ENCODE measurements around the gene PAQR6. TPM values are rescaled to one million over a fixed set of nuclear protein-coding genes. Genes with fewer than 3 reads are reported as not detected.

Gene PAQR6
- total RNA-seq, 6 experiments from 2014 or later = 0.45 to 0.65 (median 0.52) TPM

GRCh38 chr1:156284112-156284511, 36.3 kb upstream of the PAQR6 start, which contains the start of gene TMEM79:
Gene TMEM79, plus strand, starts transcription at chr1:156284325. Its CDS starts 902 bp downstream, at chr1:156285227.
- peaks cover 6% of the 10 kb centered on the region for H3K27me3 Mint-ChIP-seq (ENCODE audit: insufficient read depth)
- no peak for TF ChIP-seq CTCF (IDR thresholded peaks at IDR 0.05)
- no peaks in the 10 kb centered on the region for H3K9me3 Mint-ChIP-seq
- DNase-seq = no peak
- peak within 1 kb of the TSS; percentile 76 for H3K27ac Mint-ChIP-seq
- H3K4me1 Mint-ChIP-seq (ENCODE audit: low read depth) = peaks cover 40% of the 10 kb centered on the region
- no peaks in the 10 kb centered on the region for H3K36me3 Mint-ChIP-seq (ENCODE audit: low read depth)
- peak within 1 kb of the TSS; percentile 90 for H3K4me3 Mint-ChIP-seq

- Mint-ChIP-seq H3K9me3 (no peaks in the 10 kb centered on the region), H3K4me1 (ENCODE audit: low read depth) (peaks cover 40% of the 10 kb centered on the region), H3K4me3 (peak overlapping the region; percentile 90)
These were observed 35.7 kb upstream of the PAQR6 start for GRCh38 chr1:156283521-156283920.

GRCh38 chr1:156282479-156283222, 34.8 kb upstream of the PAQR6 start, which contains the start of gene SMG5:
Gene SMG5, minus strand, starts transcription at chr1:156282825. Its CDS starts 145 bp downstream, at chr1:156282680.
- peak; percentile 99 for DNase-seq
- TF ChIP-seq CTCF (IDR thresholded peaks at IDR 0.05) = no peak
- Mint-ChIP-seq H3K27ac (peak within 1 kb of the TSS; percentile 75), H3K36me3 (ENCODE audit: low read depth) (peaks cover 11% of the 10 kb centered on the region), H3K4me3 (peak within 1 kb of the TSS; percentile 90), H3K4me1 (ENCODE audit: low read depth) (peaks cover 40% of the 10 kb centered on the region), H3K9me3 (no peaks in the 10 kb centered on the region), H3K27me3 (ENCODE audit: insufficient read depth) (peaks cover 6% of the 10 kb centered on the region)

More at GRCh38 chr1:156283521-156283920, 35.7 kb upstream of the PAQR6 start:
- TF ChIP-seq CTCF (IDR thresholded peaks at IDR 0.05) = no peak
- peaks cover 3% of the 10 kb centered on the region for H3K36me3 Mint-ChIP-seq (ENCODE audit: low read depth)
- H3K27me3 Mint-ChIP-seq (ENCODE audit: insufficient read depth) = peaks cover 6% of the 10 kb centered on the region
- DNase-seq = no peak
- H3K27ac Mint-ChIP-seq = peak overlapping the region; percentile 75

- H3K27ac Mint-ChIP-seq = peak overlapping the region; percentile 75
- H3K36me3 Mint-ChIP-seq (ENCODE audit: low read depth) = peaks cover 19% of the 10 kb centered on the region
- H3K4me1 Mint-ChIP-seq (ENCODE audit: low read depth) = peaks cover 40% of the 10 kb centered on the region
- no peak for DNase-seq
- no peak for TF ChIP-seq CTCF (IDR thresholded peaks at IDR 0.05)
- H3K27me3 Mint-ChIP-seq (ENCODE audit: insufficient read depth) = peaks cover 6% of the 10 kb centered on the region
- peak overlapping the region; percentile 90 for H3K4me3 Mint-ChIP-seq
- no peaks in the 10 kb centered on the region for H3K9me3 Mint-ChIP-seq
These were observed 34.0 kb upstream of the PAQR6 start for GRCh38 chr1:156281693-156282478.

GRCh38 chr1:156281281-156281680, 33.4 kb upstream of the PAQR6 start:
- TF ChIP-seq CTCF (IDR thresholded peaks at IDR 0.05) = peak; percentile 30; the same call in 1 of the 2 replicates
- Mint-ChIP-seq H3K4me3 (peak overlapping the region; percentile 90), H3K9me3 (no peaks in the 10 kb centered on the region), H3K27ac (peak overlapping the region; percentile 75), H3K36me3 (ENCODE audit: low read depth) (peaks cover 19% of the 10 kb centered on the region), H3K4me1 (ENCODE audit: low read depth) (peaks cover 40% of the 10 kb centered on the region), H3K27me3 (ENCODE audit: insufficient read depth) (peaks cover 6% of the 10 kb centered on the region)
- peak; percentile 77 for DNase-seq
